Fibroblast of skin of left quadriceps (primary cell): Measurements from ENCODE around the gene CCNG2.
"Not testable (repeated sequence)": the region's sequence is repeated elsewhere in the genome, so short reads cannot be mapped to it uniquely, and the experiment has no call there.

Source experiments
- DNase-seq, 2 experiments: peaks; one replicate each; pipeline ENCODE4 v3.0.0-alpha.2; 2013; ENCODE audit warnings: low read depth in 2 of 2

CCNG2 gene

GRCh38 chr4:77156912-77157858, at the start of gene CCNG2:
Gene CCNG2 (plus strand): TSS chr4:77157207. CDS start chr4:77158533, 1,326 bp downstream.
- peak in 1 of 2 experiments; percentile 95 for DNase-seq

GRCh38 chr4:77110730-77111129, 46.3 kb upstream of the CCNG2 start:
- DNase-seq: no peak

- DNase-seq: no peak
Measured at GRCh38 chr4:77113069-77113468, 43.9 kb upstream of the CCNG2 start.

DNA sequence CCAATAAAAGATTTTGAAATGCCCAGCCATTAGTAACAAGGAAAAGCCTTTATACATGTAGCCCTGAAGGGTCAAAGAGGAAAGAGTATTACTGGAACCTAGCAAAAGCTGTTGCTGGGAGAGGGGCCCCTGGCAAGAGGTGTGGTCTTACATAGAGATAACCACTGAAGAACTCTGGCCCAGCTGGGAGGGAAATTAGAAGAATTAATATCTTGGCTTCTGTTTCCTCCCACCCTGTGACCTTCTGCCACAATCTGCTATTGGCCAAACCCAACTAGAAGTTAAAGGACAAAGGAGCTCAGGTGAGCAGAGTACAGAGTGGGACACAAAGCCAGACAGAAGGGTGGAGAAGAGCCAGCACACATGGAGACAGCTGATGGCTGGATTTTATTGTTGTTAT, 39.3 kb upstream of the CCNG2 start:
- no peak for DNase-seq

GRCh38 chr4:77120886-77121508, 36.0 kb upstream of the CCNG2 start:
- DNase-seq: no peak

DNA sequence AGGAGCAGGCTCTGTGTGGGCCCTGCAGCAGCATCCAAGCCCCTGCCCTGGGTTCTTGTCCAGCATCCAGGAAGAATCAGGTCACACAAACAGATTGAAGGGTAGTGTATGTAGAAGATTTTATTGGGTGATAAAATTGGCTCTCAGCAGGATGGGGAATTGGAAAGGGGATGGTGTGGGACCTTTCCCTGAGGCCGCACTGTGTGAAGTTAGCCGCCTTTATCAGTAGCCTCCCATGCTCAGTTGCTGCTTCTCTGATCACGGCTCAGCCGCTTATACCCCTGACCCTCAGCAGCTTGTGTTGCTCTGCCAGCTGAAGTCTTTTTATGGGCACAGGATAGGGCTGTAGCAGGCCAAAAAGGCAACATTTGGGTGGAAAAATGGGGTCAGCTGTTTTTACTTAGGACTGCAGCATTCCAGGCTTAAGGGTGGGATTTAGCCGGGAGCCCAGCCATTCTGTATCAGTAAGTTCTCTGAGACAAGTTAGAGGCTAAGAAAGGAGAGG, 35.2 kb upstream of the CCNG2 start:
- DNase-seq: no peak

DNA sequence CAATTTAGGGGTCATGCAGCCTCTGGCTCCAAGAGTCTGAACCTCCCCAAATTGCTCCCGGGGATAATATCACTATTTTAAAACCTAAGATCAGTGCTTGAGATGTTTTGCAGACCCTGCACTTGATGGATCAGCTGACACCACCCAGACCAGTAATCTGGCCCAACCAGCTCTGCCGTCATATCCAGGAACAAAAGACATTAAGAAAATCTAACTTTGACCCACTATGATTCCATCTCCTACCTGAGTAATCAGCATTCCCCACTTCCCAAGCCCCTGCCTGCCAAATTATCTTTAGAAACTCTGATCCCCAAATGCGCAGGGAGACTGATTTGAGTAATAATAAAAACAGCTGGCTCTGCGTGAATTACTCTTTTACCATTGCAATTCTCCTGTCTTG, 34.4 kb upstream of the CCNG2 start:
- no peak for DNase-seq

- no peak for DNase-seq
Measured at GRCh38 chr4:77123411-77123810, 33.6 kb upstream of the CCNG2 start.

- no peak for DNase-seq
Measured at GRCh38 chr4:77124576-77124975, 32.4 kb upstream of the CCNG2 start.

GRCh38 chr4:77125961-77126360, 31.0 kb upstream of the CCNG2 start:
- DNase-seq: no peak

GRCh38 chr4:77126809-77127208, 30.2 kb upstream of the CCNG2 start:
- no peak for DNase-seq

- no peak for DNase-seq
Measured at GRCh38 chr4:77127215-77127614, 29.8 kb upstream of the CCNG2 start.

GRCh38 chr4:77127837-77128621, 29.0 kb upstream of the CCNG2 start:
- no peak for DNase-seq

DNA sequence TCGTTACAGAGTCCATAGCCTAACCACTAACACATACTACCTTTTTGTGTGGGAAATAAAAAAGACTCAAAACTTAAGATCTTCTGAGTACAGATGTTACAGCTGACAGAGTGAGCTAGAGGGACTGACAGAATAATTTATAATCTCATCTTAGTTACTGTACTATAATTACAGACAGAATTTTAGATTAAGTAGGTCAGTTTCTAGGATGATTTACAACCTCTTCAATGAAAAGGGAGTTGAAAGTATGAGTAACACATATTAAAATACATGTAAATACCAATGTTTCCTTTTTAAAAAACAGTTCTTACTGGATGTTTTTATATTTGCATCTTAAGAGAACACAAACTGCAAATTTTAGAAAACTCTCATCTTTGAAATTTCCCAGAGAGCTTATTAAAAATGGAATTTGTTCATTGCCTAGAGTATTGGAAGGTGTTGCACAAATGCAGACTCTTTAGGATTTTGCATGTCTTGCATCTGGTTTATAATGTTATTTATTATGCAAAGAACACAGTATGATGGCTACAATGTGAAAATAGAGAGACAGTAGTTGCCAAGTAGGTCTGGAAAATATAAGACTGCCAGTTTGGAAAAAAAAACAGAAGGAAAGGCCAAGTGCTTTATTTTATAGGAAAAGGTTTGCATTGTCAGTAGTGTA, 24.2 kb upstream of the CCNG2 start:
- DNase-seq: no peak

GRCh38 chr4:77137448-77137847, 19.6 kb upstream of the CCNG2 start:
- DNase-seq: not testable (repeated sequence)

GRCh38 chr4:77141964-77142645, 14.9 kb upstream of the CCNG2 start:
- no peak for DNase-seq

DNA sequence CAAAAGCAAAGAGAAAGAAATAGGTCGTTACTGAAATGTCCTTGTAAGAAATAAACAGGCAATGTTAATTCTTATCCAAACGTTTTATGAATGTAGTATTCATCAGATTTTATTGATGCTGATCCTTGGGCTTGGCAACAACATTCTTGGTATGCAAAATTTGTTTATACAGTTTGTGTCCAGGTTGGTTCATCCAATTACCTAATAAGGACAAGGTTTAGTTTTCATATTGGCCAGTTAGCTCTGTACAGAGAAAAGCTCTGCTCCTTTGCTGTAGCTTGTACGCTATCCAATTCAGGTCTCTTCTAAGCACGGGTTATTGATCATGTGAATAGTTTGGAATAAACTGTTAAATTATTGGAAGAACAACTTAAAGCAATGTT, 14.4 kb upstream of the CCNG2 start:
- no peak for DNase-seq

- DNase-seq: no peak
Measured at GRCh38 chr4:77143091-77143490, 13.9 kb upstream of the CCNG2 start.

- no peak for DNase-seq
Measured at GRCh38 chr4:77145842-77146185, 11.2 kb upstream of the CCNG2 start.

GRCh38 chr4:77146186-77147078, 10.6 kb upstream of the CCNG2 start:
- peak; percentile 44 to 50 for DNase-seq
